BLaER1 (cell line): Measurements from ENCODE around the gene ANGEL1.

Experiments used
- H3K27ac ChIP-seq: shearing (Covaris generic); formaldehyde crosslinking; 2 replicates; pipeline ENCODE4 v1.8.1; 2022
- H3K27me3 ChIP-seq: shearing (Covaris generic); formaldehyde crosslinking; 2 replicates; pipeline ENCODE4 v1.8.1; 2022
- H3K36me3 ChIP-seq: shearing (Covaris generic); formaldehyde crosslinking; 2 replicates; pipeline ENCODE4 v1.8.1; 2022
- H3K4me1 ChIP-seq: shearing (Covaris generic); formaldehyde crosslinking; 2 replicates; pipeline ENCODE4 v1.8.1; 2022
- H3K4me2 ChIP-seq: shearing (Covaris generic); formaldehyde crosslinking; 2 replicates; pipeline ENCODE4 v1.8.1; 2022
- H3K4me3 ChIP-seq: shearing (Covaris generic); formaldehyde crosslinking; 2 replicates; pipeline ENCODE4 v1.8.1; 2022
- H3K9ac ChIP-seq: shearing (Covaris generic); formaldehyde crosslinking; 2 replicates; pipeline ENCODE4 v1.8.1; 2022
- H3K9me3 ChIP-seq: shearing (Covaris generic); formaldehyde crosslinking; 2 replicates; pipeline ENCODE4 v1.8.1; 2022
- H4K20me1 ChIP-seq: shearing (Covaris generic); formaldehyde crosslinking; 2 replicates; pipeline ENCODE4 v1.8.1; 2022
- Cebpa-rat ChIP-seq: shearing (Covaris generic); IDR thresholded peaks from 2 replicates; pipeline ENCODE4 v1.8.1; 2022

The ANGEL1 gene

DNA sequence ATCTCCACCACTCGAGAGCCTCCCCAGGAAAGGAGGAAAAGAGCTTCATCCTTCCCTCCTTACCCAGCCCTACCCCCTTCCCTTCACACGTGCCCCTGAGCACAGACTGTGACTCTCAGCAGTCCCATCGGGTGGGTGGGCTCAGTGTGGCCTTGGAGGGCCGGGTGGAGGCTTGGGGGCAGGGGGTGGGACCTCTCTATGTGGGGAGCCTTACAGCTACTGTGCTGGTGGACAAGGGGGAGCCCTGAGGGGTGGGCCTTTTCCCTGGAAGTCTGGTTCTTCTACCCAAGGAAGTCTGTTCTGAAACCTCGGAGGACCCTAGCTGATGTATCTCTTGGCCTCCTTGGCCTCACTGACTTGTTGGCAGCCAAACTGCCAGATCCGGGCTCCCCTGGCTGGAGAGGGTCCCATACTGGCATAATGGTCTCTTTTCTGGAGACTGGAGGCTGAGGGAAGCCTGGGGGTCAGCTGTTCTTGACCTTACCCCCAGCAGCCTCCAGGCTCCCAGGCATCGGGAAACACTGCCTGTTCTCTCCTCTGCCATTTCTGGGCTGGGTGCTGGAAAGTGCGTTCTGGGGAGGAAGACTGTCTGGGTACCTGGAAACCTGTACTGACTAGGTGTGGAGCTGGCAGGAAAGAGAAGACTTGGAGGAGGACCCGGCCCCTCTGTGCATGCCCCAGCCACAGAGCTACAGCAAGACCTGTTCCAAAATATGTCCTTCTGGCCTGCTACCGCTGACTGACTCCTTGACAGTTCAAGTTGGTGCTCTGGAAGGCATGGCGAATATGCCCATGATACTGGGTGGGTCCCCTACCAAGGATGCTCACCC, 43.8 kb downstream of the ANGEL1 start:
- H3K9ac ChIP-seq = peak overlapping the region; percentile 36
- H3K36me3 ChIP-seq = no peaks in the 10 kb centered on the region
- peak overlapping the region; percentile 69 for H3K27ac ChIP-seq
- peak overlapping the region; percentile 86 for H3K4me2 ChIP-seq
- no peak overlapping the region for H3K4me3 ChIP-seq
- H4K20me1 ChIP-seq = no peaks in the 10 kb centered on the region
- H3K27me3 ChIP-seq = no peaks in the 10 kb centered on the region
- peaks cover 49% of the 10 kb centered on the region for H3K4me1 ChIP-seq
- TF ChIP-seq Cebpa-rat = no peak
- H3K9me3 ChIP-seq = no peaks in the 10 kb centered on the region

- H3K9me3 ChIP-seq = no peaks in the 10 kb centered on the region
- H3K27me3 ChIP-seq = peaks cover 6% of the 10 kb centered on the region
- peak overlapping the region; percentile 36; the same call in 1 of the 2 replicates for H3K9ac ChIP-seq
- peaks cover 51% of the 10 kb centered on the region for H3K4me1 ChIP-seq
- no peak for TF ChIP-seq Cebpa-rat
- no peaks in the 10 kb centered on the region for H3K36me3 ChIP-seq
- peak overlapping the region; percentile 86 for H3K4me2 ChIP-seq
- peaks cover 6% of the 10 kb centered on the region; the same call in 1 of the 2 replicates for H4K20me1 ChIP-seq
- H3K27ac ChIP-seq = peak overlapping the region; percentile 69
- H3K4me3 ChIP-seq = peak overlapping the region; percentile 20; the same call in 1 of the 2 replicates
Measured at GRCh38 chr14:76767681-76768656, 44.7 kb downstream of the ANGEL1 start.

- Histone ChIP-seq H3K27ac (no peak overlapping the region), H3K4me2 (no peak overlapping the region), H4K20me1 (peaks cover 8% of the 10 kb centered on the region; the same call in 1 of the 2 replicates), H3K36me3 (no peaks in the 10 kb centered on the region), H3K9me3 (no peaks in the 10 kb centered on the region), H3K27me3 (peaks cover 20% of the 10 kb centered on the region), H3K9ac (no peak overlapping the region), H3K4me1 (peaks cover 53% of the 10 kb centered on the region), H3K4me3 (no peak overlapping the region)
- TF ChIP-seq Cebpa-rat = no peak
Measured at GRCh38 chr14:76765461-76765931, 47.2 kb downstream of the ANGEL1 start.

GRCh38 chr14:76763096-76764041, 49.3 kb downstream of the ANGEL1 start:
- H3K4me2 ChIP-seq = peak overlapping the region; percentile 81
- peak overlapping the region; percentile 86 for H3K4me3 ChIP-seq
- peaks cover 8% of the 10 kb centered on the region; the same call in 1 of the 2 replicates for H4K20me1 ChIP-seq
- H3K4me1 ChIP-seq = peaks cover 54% of the 10 kb centered on the region
- TF ChIP-seq Cebpa-rat = no peak
- no peaks in the 10 kb centered on the region for H3K9me3 ChIP-seq
- no peak overlapping the region for H3K27ac ChIP-seq
- no peak overlapping the region for H3K9ac ChIP-seq
- H3K36me3 ChIP-seq = no peaks in the 10 kb centered on the region
- H3K27me3 ChIP-seq = peaks cover 20% of the 10 kb centered on the region

- Histone ChIP-seq H3K27me3 (peaks cover 20% of the 10 kb centered on the region), H3K4me1 (peaks cover 46% of the 10 kb centered on the region), H4K20me1 (peaks cover 8% of the 10 kb centered on the region; the same call in 1 of the 2 replicates), H3K9me3 (no peaks in the 10 kb centered on the region), H3K4me3 (peak overlapping the region; percentile 86), H3K9ac (peak overlapping the region; percentile 77), H3K36me3 (no peaks in the 10 kb centered on the region), H3K27ac (no peak overlapping the region), H3K4me2 (peak overlapping the region; percentile 81)
- TF ChIP-seq Cebpa-rat = no peak
Measured at GRCh38 chr14:76762411-76763095, 50.1 kb downstream of the ANGEL1 start.

DNA sequence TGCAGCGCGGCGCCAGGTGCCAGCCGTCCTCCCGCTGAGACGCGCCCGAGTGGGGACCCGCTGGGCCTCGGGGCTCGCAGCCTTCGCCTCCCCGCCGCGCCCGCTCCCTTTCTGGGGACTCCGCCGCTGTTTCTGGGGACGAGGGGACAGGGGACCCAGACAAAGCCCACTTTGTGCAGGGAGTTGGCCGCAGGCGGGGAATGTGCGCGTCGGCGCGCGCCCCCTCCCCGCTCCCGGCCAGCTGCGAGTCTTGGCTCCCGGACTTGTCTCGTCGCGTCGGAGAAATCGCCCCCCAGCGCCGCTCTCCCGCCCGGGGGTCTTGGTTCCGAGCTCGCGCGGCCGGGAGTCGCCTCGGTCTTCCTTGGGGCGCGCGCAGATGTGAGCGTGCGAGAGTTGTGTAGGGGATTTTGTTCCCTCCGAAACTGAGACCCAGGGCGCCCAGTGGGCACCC, 50.7 kb downstream of the ANGEL1 start:
- Histone ChIP-seq H3K9ac (peak overlapping the region; percentile 77), H3K9me3 (no peaks in the 10 kb centered on the region), H3K4me2 (peak overlapping the region; percentile 81), H3K27me3 (peaks cover 20% of the 10 kb centered on the region), H3K36me3 (no peaks in the 10 kb centered on the region), H4K20me1 (peaks cover 8% of the 10 kb centered on the region; the same call in 1 of the 2 replicates), H3K4me1 (peaks cover 42% of the 10 kb centered on the region), H3K4me3 (peak overlapping the region; percentile 86), H3K27ac (peak overlapping the region; percentile 27)
- TF ChIP-seq Cebpa-rat = no peak

- peak within 1 kb of the TSS; percentile 27 for H3K27ac ChIP-seq
- H3K9ac ChIP-seq = peak within 1 kb of the TSS; percentile 77
- H3K27me3 ChIP-seq = peaks cover 20% of the 10 kb centered on the region
- H4K20me1 ChIP-seq = peaks cover 8% of the 10 kb centered on the region; the same call in 1 of the 2 replicates
- H3K36me3 ChIP-seq = no peaks in the 10 kb centered on the region
- H3K9me3 ChIP-seq = no peaks in the 10 kb centered on the region
- no peak for TF ChIP-seq Cebpa-rat
- H3K4me3 ChIP-seq = peak within 1 kb of the TSS; percentile 86
- H3K4me2 ChIP-seq = peak within 1 kb of the TSS; percentile 81
- peaks cover 42% of the 10 kb centered on the region for H3K4me1 ChIP-seq
Measured at GRCh38 chr14:76761136-76761959, 51.3 kb downstream of the ANGEL1 start, which contains the start of gene VASH1. TSS of gene VASH1 (plus strand) at chr14:76761468. CDS start at chr14:76762822, 1,354 bp downstream.
